NCI-H69 (cell line): ENCODE data around the gene PGM1.
"Not testable (repeated sequence)": the region's sequence is repeated elsewhere in the genome, so short reads cannot be mapped to it uniquely, and the experiment has no call there.

Experiments
- DNase-seq: peaks from one replicate; lab custom pipeline; 2025; lab: John Stamatoyannopoulos, UW

Gene PGM1

GRCh38 chr1:63593303-63593885 is at the start of gene PGM1:
PGM1 (plus strand) TSS chr1:63593411; CDS start chr1:63593489, 78 bp downstream.
- peak; percentile 81 for DNase-seq

GRCh38 chr1:63545780-63546179 is 47.4 kb upstream of the PGM1 start:
- no peak for DNase-seq

GRCh38 chr1:63547621-63548294 is 45.5 kb upstream of the PGM1 start:
- DNase-seq: no peak

- no peak for DNase-seq
These were observed 44.9 kb upstream of the PGM1 start for GRCh38 chr1:63548303-63548702.

GRCh38 chr1:63548877-63549276 is 44.3 kb upstream of the PGM1 start:
- DNase-seq: no peak

GRCh38 chr1:63555480-63555879 is 37.7 kb upstream of the PGM1 start:
- no peak for DNase-seq

GRCh38 chr1:63557365-63557987 is 35.7 kb upstream of the PGM1 start:
- DNase-seq: peak; percentile 35

GRCh38 chr1:63559357-63559756 is 33.9 kb upstream of the PGM1 start:
- DNase-seq: no peak

- DNase-seq: no peak
These were observed 29.5 kb upstream of the PGM1 start for GRCh38 chr1:63563745-63564144.

GRCh38 chr1:63569068-63569467 is 24.1 kb upstream of the PGM1 start:
- DNase-seq: no peak

- no peak for DNase-seq
These were observed 23.4 kb upstream of the PGM1 start for GRCh38 chr1:63569640-63570316.

GRCh38 chr1:63572686-63573085 is 20.5 kb upstream of the PGM1 start:
- not testable (repeated sequence) for DNase-seq

GRCh38 chr1:63574203-63574796 is 18.9 kb upstream of the PGM1 start:
- not testable (repeated sequence) for DNase-seq

- peak; percentile 11 for DNase-seq
These were observed 17.8 kb upstream of the PGM1 start for GRCh38 chr1:63575340-63575826.

- DNase-seq: not testable (repeated sequence)
These were observed 6.9 kb upstream of the PGM1 start for GRCh38 chr1:63586326-63586725.

GRCh38 chr1:63590166-63590560 is 3.0 kb upstream of the PGM1 start:
- no peak for DNase-seq

- no peak for DNase-seq
These were observed 492 bp upstream of the PGM1 start for GRCh38 chr1:63592536-63593302.

GRCh38 chr1:63593886-63594605 is 835 bp downstream of the PGM1 start:
- DNase-seq: peak; percentile 62

GRCh38 chr1:63595435-63595834 is 2.2 kb downstream of the PGM1 start:
- no peak for DNase-seq

GRCh38 chr1:63599799-63600198 is 6.6 kb downstream of the PGM1 start:
- DNase-seq: no peak

GRCh38 chr1:63600248-63600647 is 7.0 kb downstream of the PGM1 start:
- DNase-seq: no peak
